Stimulated activated naive CD4-positive, alpha-beta T cell treated with Interleukin-2 at 50 U/mL for 16 hours (primary cell): Measurements from ENCODE around the gene DCST1.

Experiments
- DNase-seq: peaks from one replicate; lab custom pipeline; 2025; lab: John Stamatoyannopoulos, UW

Gene DCST1

GRCh38 chr1:155034318-155035208 lies 939 bp downstream of the DCST1 start:
- no peak for DNase-seq

GRCh38 chr1:155035936-155036335 lies 2.3 kb downstream of the DCST1 start:
- DNase-seq, result no peak

GRCh38 chr1:155037043-155037442 lies 3.4 kb downstream of the DCST1 start:
- DNase-seq, result no peak

GRCh38 chr1:155037851-155038441 lies 4.3 kb downstream of the DCST1 start:
- DNase-seq, result no peak

GRCh38 chr1:155038602-155039307 lies 5.1 kb downstream of the DCST1 start:
- no peak for DNase-seq

GRCh38 chr1:155039308-155039669 lies 5.7 kb downstream of the DCST1 start:
- no peak for DNase-seq

- no peak for DNase-seq
Measured at GRCh38 chr1:155040358-155041093, 6.9 kb downstream of the DCST1 start.

GRCh38 chr1:155042789-155043188 lies 9.2 kb downstream of the DCST1 start:
- DNase-seq, result no peak

GRCh38 chr1:155043301-155043702 lies 9.7 kb downstream of the DCST1 start:
- DNase-seq, result no peak

- DNase-seq, result no peak
Measured at GRCh38 chr1:155043793-155044192, 10.2 kb downstream of the DCST1 start.

GRCh38 chr1:155044365-155044764 lies 10.7 kb downstream of the DCST1 start:
- DNase-seq, result no peak

GRCh38 chr1:155044812-155045657 lies 11.4 kb downstream of the DCST1 start:
- DNase-seq, result peak; percentile 55

- no peak for DNase-seq
Measured at GRCh38 chr1:155048449-155049334, 15.1 kb downstream of the DCST1 start.

- no peak for DNase-seq
Measured at GRCh38 chr1:155049651-155050559, 16.3 kb downstream of the DCST1 start.

- peak; percentile 74 for DNase-seq
Measured at GRCh38 chr1:155050560-155051341, 17.1 kb downstream of the DCST1 start, which contains the start of gene ADAM15. Gene ADAM15 (plus strand): TSS chr1:155051316. CDS start chr1:155051387, 71 bp downstream.

GRCh38 chr1:155051342-155051776 lies 17.7 kb downstream of the DCST1 start:
- no peak for DNase-seq

- DNase-seq, result peak; percentile 48
Measured at GRCh38 chr1:155051777-155052398, 18.3 kb downstream of the DCST1 start.
